Gastrocnemius medialis (tissue), 4 donors: ENCODE measurements around the gene IL36B. TPM values are rescaled to one million over a fixed set of nuclear protein-coding genes. Genes with fewer than 3 reads are reported as not detected.

Experiments
- ATAC-seq, 2 donors: fragments of 150-250 bp; one replicate each; pipeline ENCODE4 v1.9.1; 2016
- DNase-seq, 2 donors: peaks; one replicate each; pipeline ENCODE4 v3.0.0-alpha.2; 2019
- H3K27ac ChIP-seq, 4 donors: fragments of 200-600 bp; sonication (generic); 1 replicate in 1 of 4; 2 replicates in 3 of 4; pipeline ENCODE4 v1.5.1; 2016 to 2018; ENCODE audit warnings: mild to moderate bottlenecking in 2 of 4, moderate library complexity in 1 of 4
- H3K27me3 ChIP-seq, 3 donors: fragments of 200-600 bp; sonication (generic) in 2 of 3; 1 replicate in 1 of 3; 2 replicates in 2 of 3; pipeline versions ENCODE4 v1.5.1 to v1.6.0; 2016 to 2019; ENCODE audit warnings: mild to moderate bottlenecking in 1 of 3, moderate library complexity in 1 of 3
- H3K36me3 ChIP-seq, 2 donors: fragments of 200-600 bp; sonication (generic) in 1 of 2; one replicate each; pipeline ENCODE4 v1.5.1; 2017 to 2018
- H3K4me1 ChIP-seq, 2 donors: fragments of 200-600 bp; sonication (generic) in 1 of 2; one replicate each; pipeline ENCODE4 v1.5.1; 2016 to 2017; ENCODE audit warnings: mild to moderate bottlenecking in 2 of 2
- H3K4me3 ChIP-seq, 4 donors: fragments of 200-600 bp; sonication (generic) in 3 of 4; 1 replicate in 1 of 4; 2 replicates in 3 of 4; pipeline ENCODE4 v1.5.1; 2016 to 2019; ENCODE audit warnings: mild to moderate bottlenecking in 2 of 4
- H3K9me3 ChIP-seq, 3 donors: fragments of 200-600 bp; sonication (generic) in 2 of 3; 1 replicate in 1 of 3; 2 replicates in 2 of 3; pipeline ENCODE4 v1.5.1; 2016 to 2019
- CTCF ChIP-seq, 5 experiments: fragments of 450-650 bp in 3 of 5; fragments of 200-600 bp in 2 of 5; sonication (generic) in 2 of 5; IDR thresholded peaks in 4 of 5; conservative IDR thresholded peaks in 1 of 5; 1 replicate in 4 of 5; 2 replicates in 1 of 5; pipeline ENCODE4 v1.5.1; 2016 to 2019; ENCODE audit warnings: antibody characterized with exemption in 5 of 5, mild to moderate bottlenecking in 3 of 5, moderate library complexity in 3 of 5
- POLR2A ChIP-seq, 2 donors: fragments of 450-650 bp; IDR thresholded peaks; one replicate each; pipeline ENCODE4 v1.6.1; 2017; ENCODE audit warnings: antibody characterized with exemption in 2 of 2, mild to moderate bottlenecking in 2 of 2, moderate library complexity in 2 of 2
- in situ Hi-C, 4 donors: fragments of 200-750 bp; cut with MboI; loops; one replicate each; pipeline versions ENCODE4 v1.15.0 to v1.8.0; 2017; ENCODE audit warnings: low sequenced_read_pairs in 4 of 4
- intact Hi-C: fragments of 100-400 bp; cut with DNase I; formaldehyde crosslinking; loops from one replicate; pipeline ENCODE4 v1.15.1; 2023; ENCODE audit warnings: low total_unique reads
- total RNA-seq, 4 donors: library from RNA; depleted of rRNA; stranded (reverse); fragments of >200 nt; gene quantifications; one replicate each; pipeline versions ENCODE4 v1.1.0 to v1.2.3, GENCODE V29; 2016

The IL36B gene
- total RNA-seq, 4 donors from 2014 or later: not detected

DNA sequence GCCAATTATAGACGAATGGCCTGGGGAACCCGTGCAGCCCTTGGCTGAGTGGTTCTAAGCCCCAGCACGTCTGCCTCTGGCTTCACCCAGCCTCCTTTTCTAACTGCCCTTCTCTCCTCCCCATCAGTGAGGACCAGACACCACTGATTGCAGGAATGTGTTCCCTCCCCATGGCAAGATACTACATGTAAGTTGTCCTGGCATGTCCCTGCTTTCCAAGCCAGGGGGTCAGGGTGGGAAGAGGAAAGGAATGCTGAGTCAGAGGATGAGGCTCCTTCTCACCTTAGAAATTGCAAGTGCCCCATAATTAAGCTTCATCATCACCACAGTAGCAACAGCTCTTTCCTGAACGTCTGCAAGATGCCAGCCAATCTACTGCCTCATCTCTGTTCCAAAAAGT, 19.9 kb upstream of the IL36B start:
- TF ChIP-seq POLR2A (IDR thresholded peaks at IDR 0.05): no peak
- no peak for TF ChIP-seq CTCF (IDR thresholded peaks at IDR 0.05 in 4 of 5, conservative IDR thresholded peaks at IDR 0.05 in 1 of 5)
- intact Hi-C loops (no loop called here), in situ Hi-C loops (no loop called here)
- Histone ChIP-seq H3K4me3 (no peak overlapping the region), H3K27me3 (no peaks in the 10 kb centered on the region), H3K4me1 (no peaks in the 10 kb centered on the region), H3K27ac (no peak overlapping the region), H3K36me3 (no peaks in the 10 kb centered on the region), H3K9me3 (no peaks in the 10 kb centered on the region)
- ATAC-seq (no peak), DNase-seq (no peak)

- intact Hi-C loops (no loop called here), in situ Hi-C loops (no loop called here)
- no peaks in the 10 kb centered on the region for H3K27me3 ChIP-seq
- H3K36me3 ChIP-seq: no peaks in the 10 kb centered on the region
- H3K4me3 ChIP-seq: no peak overlapping the region
- no peaks in the 10 kb centered on the region for H3K4me1 ChIP-seq
- no peaks in the 10 kb centered on the region for H3K9me3 ChIP-seq
- H3K27ac ChIP-seq: no peak overlapping the region
- ATAC-seq (no peak), DNase-seq (no peak)
- TF ChIP-seq POLR2A (IDR thresholded peaks at IDR 0.05) (no peak), CTCF (IDR thresholded peaks at IDR 0.05 in 4 of 5, conservative IDR thresholded peaks at IDR 0.05 in 1 of 5) (no peak)
These were observed 17.9 kb upstream of the IL36B start for GRCh38 chr2:113070606-113070975.

- no peaks in the 10 kb centered on the region for H3K36me3 ChIP-seq
- no peaks in the 10 kb centered on the region for H3K27me3 ChIP-seq
- no peaks in the 10 kb centered on the region for H3K4me1 ChIP-seq
- H3K27ac ChIP-seq: no peak overlapping the region
- intact Hi-C loops (no loop called here), in situ Hi-C loops (no loop called here)
- ATAC-seq (no peak), DNase-seq (no peak)
- no peak overlapping the region for H3K4me3 ChIP-seq
- TF ChIP-seq POLR2A (IDR thresholded peaks at IDR 0.05): no peak
- TF ChIP-seq CTCF (IDR thresholded peaks at IDR 0.05 in 4 of 5, conservative IDR thresholded peaks at IDR 0.05 in 1 of 5): no peak
- no peaks in the 10 kb centered on the region for H3K9me3 ChIP-seq
These were observed 17.3 kb upstream of the IL36B start for GRCh38 chr2:113069676-113070605.

DNA sequence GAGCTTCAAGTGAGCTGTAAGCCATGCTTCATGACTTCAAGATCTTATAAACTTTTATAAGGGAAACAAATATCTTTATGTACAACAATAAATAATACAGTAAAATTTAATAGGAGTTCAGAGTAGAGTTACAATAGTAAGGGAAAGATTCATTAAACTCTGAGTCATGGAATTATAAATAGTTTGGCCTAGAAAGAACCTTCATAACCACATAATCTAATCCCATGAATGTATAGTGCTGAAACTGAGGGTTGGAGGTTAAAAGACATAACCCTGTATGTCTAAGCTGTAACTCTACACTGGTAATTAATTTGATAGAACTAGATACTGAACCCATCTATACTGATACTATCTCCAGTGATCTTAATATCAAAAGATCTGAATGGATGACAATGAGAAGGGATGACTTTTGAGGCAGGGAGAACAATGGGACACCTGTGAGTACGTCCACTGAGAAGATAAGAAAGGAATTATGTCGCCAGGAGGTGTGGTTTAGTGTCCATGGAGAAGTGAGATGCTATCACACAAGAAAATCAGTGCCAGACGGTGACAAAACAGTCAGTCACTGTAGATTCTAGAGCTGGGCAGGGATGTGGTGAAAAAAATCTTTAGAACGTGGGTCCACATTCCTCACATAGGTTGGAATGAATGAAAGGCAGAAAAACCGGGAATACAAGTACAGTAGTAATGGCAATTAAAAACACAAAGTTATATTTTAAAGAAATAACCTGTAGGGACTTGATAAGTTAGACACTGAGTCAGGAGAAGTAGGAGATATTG, 16.2 kb upstream of the IL36B start:
- H3K36me3 ChIP-seq: no peaks in the 10 kb centered on the region
- no peaks in the 10 kb centered on the region for H3K9me3 ChIP-seq
- H3K27ac ChIP-seq: no peak overlapping the region
- no peak overlapping the region for H3K4me3 ChIP-seq
- DNase-seq (no peak), ATAC-seq (no peak)
- H3K27me3 ChIP-seq: no peaks in the 10 kb centered on the region
- intact Hi-C loops: no loop called here
- in situ Hi-C loops: no loop called here
- TF ChIP-seq CTCF (IDR thresholded peaks at IDR 0.05 in 4 of 5, conservative IDR thresholded peaks at IDR 0.05 in 1 of 5) (no peak), POLR2A (IDR thresholded peaks at IDR 0.05) (no peak)
- H3K4me1 ChIP-seq: no peaks in the 10 kb centered on the region
